OCI-LY7 (cell line): ENCODE data around the gene BPIFB4. TPM values are rescaled to one million over a fixed set of nuclear protein-coding genes. Genes with fewer than 3 reads are reported as not detected.

ENCODE experiments used
- BruUV-seq: library from RNA; stranded (reverse); fragments of 400-500 nt; replicated peaks from 2 replicates; lab custom pipeline; 2021; lab: Mats Ljungman, UMichigan
- CTCF ChIA-PET: fragments of 300-600 bp; sonication (Branson Sonifier 250); formaldehyde crosslinking; loops from one replicate; lab custom pipeline; 2022; ENCODE audit warnings: antibody characterized with exemption; ENCODE audit not compliant: unreplicated experiment; lab: Charles Lee
- POLR2A ChIA-PET: fragments of 300-600 bp; sonication (Branson Sonifier 250); formaldehyde crosslinking; loops from one replicate; lab custom pipeline; 2022; ENCODE audit warnings: antibody characterized with exemption; lab: Charles Lee
- DNase-seq: peaks from one replicate; pipeline ENCODE4 v3.0.0-alpha.2; 2015; ENCODE audit warnings: low spot score
- H2AFZ ChIP-seq: fragments of 200-600 bp; sonication (generic), shearing (Covaris generic); 2 replicates; pipeline ENCODE4 v1.6.1; 2014; ENCODE audit warnings: mild to moderate bottlenecking, antibody characterized with exemption, low read length, moderate library complexity
- H3K27ac ChIP-seq: fragments of 200-600 bp; sonication (generic); 2 replicates; pipeline ENCODE4 v1.5.1; 2014; ENCODE audit warnings: mixed run types, low read depth, mild to moderate bottlenecking, moderate library complexity, low read length, inconsistent platforms; ENCODE audit not compliant: poor library complexity, severe bottlenecking
- H3K36me3 ChIP-seq: fragments of 200-600 bp; sonication (generic); 2 replicates; pipeline ENCODE4 v1.6.1; 2014; ENCODE audit warnings: mild to moderate bottlenecking, antibody characterized with exemption, low read length, moderate library complexity, mixed read lengths; ENCODE audit not compliant: insufficient read depth
- H3K4me1 ChIP-seq: fragments of 200-600 bp; sonication (generic); 2 replicates; pipeline ENCODE4 v1.5.1; 2014; ENCODE audit warnings: mild to moderate bottlenecking, low read length; ENCODE audit not compliant: insufficient read depth, poor library complexity, severe bottlenecking
- H3K4me2 ChIP-seq: fragments of 200-600 bp; sonication (generic); 2 replicates; pipeline ENCODE4 v1.6.1; 2014; ENCODE audit warnings: mild to moderate bottlenecking, low read length
- H3K4me3 ChIP-seq: fragments of 200-600 bp; sonication (generic); 2 replicates; pipeline ENCODE4 v1.5.1; 2014; ENCODE audit warnings: mild to moderate bottlenecking, low read depth, low read length; ENCODE audit not compliant: poor library complexity, severe bottlenecking
- H3K79me2 ChIP-seq: fragments of 200-600 bp; sonication (generic); 2 replicates; pipeline ENCODE4 v1.6.1; 2016; ENCODE audit warnings: low read depth, mild to moderate bottlenecking, low read length, moderate library complexity, mixed read lengths; ENCODE audit not compliant: insufficient read depth
- H3K9me2 ChIP-seq: fragments of 200-600 bp; sonication (generic); 2 replicates; pipeline ENCODE4 v1.6.1; 2016; ENCODE audit warnings: mild to moderate bottlenecking, low read length, mixed read lengths; ENCODE audit not compliant: insufficient read depth
- H3K9me3 ChIP-seq: fragments of 200-600 bp; sonication (generic); 2 replicates; pipeline ENCODE4 v1.6.1; 2014; ENCODE audit warnings: mild to moderate bottlenecking, mixed run types, low read length, mixed read lengths
- H4K20me1 ChIP-seq: fragments of 200-600 bp; sonication (generic); 2 replicates; pipeline ENCODE4 v1.6.1; 2014; ENCODE audit warnings: mild to moderate bottlenecking, antibody characterized with exemption, low read length, moderate library complexity, mixed read lengths; ENCODE audit not compliant: insufficient read depth
- CTCF ChIP-seq: fragments of 200-600 bp; sonication (generic); conservative IDR thresholded peaks from 2 replicates; pipeline ENCODE4 v1.5.1; 2014; ENCODE audit warnings: mild to moderate bottlenecking, antibody characterized with exemption, low read length, moderate library complexity, mixed read lengths
- EZH2phosphoT487 ChIP-seq: fragments of 200-600 bp; sonication (generic); IDR thresholded peaks from 2 replicates; pipeline ENCODE4 v1.6.1; 2018; ENCODE audit warnings: low read depth, borderline replicate concordance, mild to moderate bottlenecking, mixed run types, antibody characterized with exemption, low read length, moderate library complexity, mixed read lengths
- intact Hi-C: fragments of 100-400 bp; cut with micrococcal nuclease; formaldehyde crosslinking; loops from one replicate; pipeline ENCODE4 v1.10.0; 2022; ENCODE audit not compliant: unreplicated experiment
- total RNA-seq, 2 experiments: library from RNA; depleted of rRNA in 1 of 2; stranded (reverse); fragments of >200 nt in 1 of 2; shearing (Covaris generic) in 1 of 2; gene quantifications; 2 replicates each; pipeline ENCODE4 v1.2.3, GENCODE V29; 2014 to 2022

BPIFB4 gene
- total RNA-seq, 2 experiments from 2014 or later: not detected

- ChIA-PET POLR2A (interaction anchor here (0.6 kb wide), 1 partner anchor 981 kb away, joined by 3 read pairs; no protein-coding TSS in a partner anchor), CTCF (no interaction called here)
- no peaks in the 10 kb centered on the region for H3K36me3 ChIP-seq
- TF ChIP-seq CTCF: no peak
- TF ChIP-seq EZH2phosphoT487: no peak
- H3K79me2 ChIP-seq: no peaks in the 10 kb centered on the region
- BruUV-seq: no TSS peak
- DNase-seq: no peak
- H3K27ac ChIP-seq: no peak overlapping the region
- H3K4me2 ChIP-seq: no peak overlapping the region
- intact Hi-C loops: no loop called here
- no peaks in the 10 kb centered on the region for H3K9me2 ChIP-seq
- H3K4me3 ChIP-seq: no peak overlapping the region
- no peaks in the 10 kb centered on the region for H3K9me3 ChIP-seq
- H2AFZ ChIP-seq: no peak overlapping the region
- no peaks in the 10 kb centered on the region for H4K20me1 ChIP-seq
- no peaks in the 10 kb centered on the region for H3K4me1 ChIP-seq
Observed at GRCh38 chr20:33072813-33073212, 6.6 kb upstream of the BPIFB4 start.

GRCh38 chr20:33074675-33075074 lies 4.8 kb upstream of the BPIFB4 start:
- H3K4me3 ChIP-seq: no peak overlapping the region
- H3K27ac ChIP-seq: no peak overlapping the region
- H4K20me1 ChIP-seq: no peaks in the 10 kb centered on the region
- no peaks in the 10 kb centered on the region for H3K9me3 ChIP-seq
- intact Hi-C loops: no loop called here
- no peaks in the 10 kb centered on the region for H3K36me3 ChIP-seq
- no peaks in the 10 kb centered on the region for H3K4me1 ChIP-seq
- no peak overlapping the region for H2AFZ ChIP-seq
- BruUV-seq: no TSS peak
- no peaks in the 10 kb centered on the region for H3K9me2 ChIP-seq
- ChIA-PET CTCF (no interaction called here), POLR2A (interaction anchor here (0.7 kb wide), 2 partner anchors 60 to 161 kb away, joined by 3 to 9 read pairs; no protein-coding TSS in a partner anchor)
- H3K4me2 ChIP-seq: no peak overlapping the region
- TF ChIP-seq EZH2phosphoT487 (no peak), CTCF (no peak)
- DNase-seq: no peak
- H3K79me2 ChIP-seq: no peaks in the 10 kb centered on the region

- POLR2A ChIA-PET: interaction anchor here (0.7 kb wide), 2 partner anchors 60 to 160 kb away, joined by 3 to 9 read pairs; no protein-coding TSS in a partner anchor
Observed at GRCh38 chr20:33075281-33075680, 4.2 kb upstream of the BPIFB4 start.

More at GRCh38 chr20:33075281-33075680, 4.2 kb upstream of the BPIFB4 start:
- Histone ChIP-seq H3K4me1 (no peaks in the 10 kb centered on the region), H3K36me3 (no peaks in the 10 kb centered on the region), H3K4me2 (no peak overlapping the region), H3K9me3 (no peaks in the 10 kb centered on the region), H3K9me2 (no peaks in the 10 kb centered on the region), H4K20me1 (no peaks in the 10 kb centered on the region), H3K79me2 (no peaks in the 10 kb centered on the region), H2AFZ (no peak overlapping the region), H3K4me3 (no peak overlapping the region), H3K27ac (no peak overlapping the region)
- CTCF ChIA-PET: no interaction called here
- intact Hi-C loops: no loop called here
- TF ChIP-seq CTCF (no peak), EZH2phosphoT487 (no peak)
- no TSS peak for BruUV-seq
- DNase-seq: no peak
